Progenitor cell of endocrine pancreas (in vitro differentiated cells): Measurements from ENCODE around the gene BCAS2. TPM values are rescaled to one million over a fixed set of nuclear protein-coding genes. Genes with fewer than 3 reads are reported as not detected.
"Not testable (repeated sequence)": the region's sequence is repeated elsewhere in the genome, so short reads cannot be mapped to it uniquely, and the experiment has no call there.

Experiments
- DNase-seq: peaks from one replicate; pipeline ENCODE4 v3.0.0; 2021; ENCODE audit warnings: low spot score; ENCODE audit not compliant: unreplicated experiment
- H3K27ac Mint-ChIP-seq: 2 replicates; pipeline ENCODE4 v1.8.0; 2021; ENCODE audit warnings: mild to moderate bottlenecking, moderate library complexity, mixed read lengths
- H3K27me3 Mint-ChIP-seq: 2 replicates; pipeline ENCODE4 v1.8.0; 2021; ENCODE audit warnings: mixed read lengths
- H3K36me3 Mint-ChIP-seq: 2 replicates; pipeline ENCODE4 v1.8.0; 2022; ENCODE audit warnings: mixed read lengths; ENCODE audit not compliant: insufficient read depth
- H3K4me1 Mint-ChIP-seq: 2 replicates; pipeline ENCODE4 v1.8.0; 2021; ENCODE audit warnings: low read depth, mixed read lengths
- H3K4me3 Mint-ChIP-seq: 2 replicates; pipeline ENCODE4 v1.8.0; 2021; ENCODE audit warnings: low read depth, mild to moderate bottlenecking, moderate library complexity, mixed read lengths
- H3K9me3 Mint-ChIP-seq: 2 replicates; pipeline ENCODE4 v1.8.0; 2021; ENCODE audit warnings: low read depth, mixed read lengths
- CTCF ChIP-seq: fragments of 200-600 bp; sonication (generic); IDR thresholded peaks from one replicate; pipeline ENCODE4 v1.5.0; 2021; ENCODE audit warnings: antibody characterized with exemption, mild to moderate bottlenecking; ENCODE audit not compliant: unreplicated experiment
- total RNA-seq: library from RNA; stranded (reverse); gene quantifications from 2 replicates; pipeline ENCODE4 v1.2.1, GENCODE V29; 2021

The BCAS2 gene
- total RNA-seq, 1 donor from 2014 or later, result 58.5 TPM

GRCh38 chr1:114586513-114587047 lies 5.2 kb upstream of the BCAS2 start:
- no peak for TF ChIP-seq CTCF
- H3K9me3 Mint-ChIP-seq, result no peaks in the 10 kb centered on the region
- H3K36me3 Mint-ChIP-seq, result peaks cover 5% of the 10 kb centered on the region
- no peak overlapping the region for H3K27ac Mint-ChIP-seq
- DNase-seq, result no peak
- peaks cover 13% of the 10 kb centered on the region for H3K4me1 Mint-ChIP-seq
- no peak overlapping the region for H3K4me3 Mint-ChIP-seq
- H3K27me3 Mint-ChIP-seq, result no peaks in the 10 kb centered on the region

GRCh38 chr1:114585231-114585630 lies 3.8 kb upstream of the BCAS2 start:
- Mint-ChIP-seq H3K27me3 (no peaks in the 10 kb centered on the region), H3K9me3 (no peaks in the 10 kb centered on the region), H3K36me3 (peaks cover 1% of the 10 kb centered on the region), H3K4me1 (peaks cover 15% of the 10 kb centered on the region), H3K27ac (no peak overlapping the region), H3K4me3 (no peak overlapping the region)
- TF ChIP-seq CTCF, result no peak
- DNase-seq, result no peak

GRCh38 chr1:114574365-114574764 lies 7.0 kb downstream of the BCAS2 start:
- no peak for TF ChIP-seq CTCF
- no peak for DNase-seq
- H3K9me3 Mint-ChIP-seq, result no peaks in the 10 kb centered on the region
- no peak overlapping the region for H3K4me3 Mint-ChIP-seq
- H3K36me3 Mint-ChIP-seq, result peaks cover 30% of the 10 kb centered on the region
- no peaks in the 10 kb centered on the region for H3K27me3 Mint-ChIP-seq
- no peaks in the 10 kb centered on the region for H3K4me1 Mint-ChIP-seq
- no peak overlapping the region for H3K27ac Mint-ChIP-seq

- H3K27me3 Mint-ChIP-seq, result no peaks in the 10 kb centered on the region
- peaks cover 4% of the 10 kb centered on the region for H3K9me3 Mint-ChIP-seq
- no peak overlapping the region for H3K27ac Mint-ChIP-seq
- peaks cover 31% of the 10 kb centered on the region for H3K36me3 Mint-ChIP-seq
- no peak for TF ChIP-seq CTCF
- H3K4me1 Mint-ChIP-seq, result no peaks in the 10 kb centered on the region
- no peak for DNase-seq
- no peak overlapping the region for H3K4me3 Mint-ChIP-seq
These were observed 17.3 kb downstream of the BCAS2 start for GRCh38 chr1:114564141-114564540.

- not testable (repeated sequence) for DNase-seq, H3K4me3 Mint-ChIP-seq, H3K9me3 Mint-ChIP-seq, H3K27me3 Mint-ChIP-seq, H3K4me1 Mint-ChIP-seq, H3K27ac Mint-ChIP-seq
- peaks cover 28% of the 10 kb centered on the region for H3K36me3 Mint-ChIP-seq
These were observed 18.4 kb downstream of the BCAS2 start for GRCh38 chr1:114562978-114563510.

- no peak for TF ChIP-seq CTCF
- DNase-seq, result no peak
- Mint-ChIP-seq H3K36me3 (peaks cover 15% of the 10 kb centered on the region), H3K27me3 (no peaks in the 10 kb centered on the region), H3K27ac (no peak overlapping the region), H3K4me3 (no peak overlapping the region), H3K4me1 (no peaks in the 10 kb centered on the region), H3K9me3 (peaks cover 4% of the 10 kb centered on the region)
These were observed 20.1 kb downstream of the BCAS2 start for GRCh38 chr1:114561333-114561732.
